SU-DHL-6 (cell line): ENCODE data around the gene CCNI2.
"Not testable (repeated sequence)": the region's sequence is repeated elsewhere in the genome, so short reads cannot be mapped to it uniquely, and the experiment has no call there.

Experiments
- H2AFZ ChIP-seq: fragments of 200-600 bp; sonication (generic); 2 replicates; pipeline ENCODE4 v1.6.1; 2014; ENCODE audit warnings: low read depth, mild to moderate bottlenecking, moderate library complexity, mixed read lengths, antibody characterized with exemption, low read length; ENCODE audit not compliant: severe bottlenecking
- H3F3A ChIP-seq: fragments of 200-600 bp; shearing (Covaris generic); 2 replicates; pipeline ENCODE4 v1.6.0; 2016; ENCODE audit warnings: antibody characterized with exemption, mild to moderate bottlenecking; ENCODE audit not compliant: insufficient read depth
- H3K27ac ChIP-seq: fragments of 200-600 bp; sonication (generic); 2 replicates; pipeline ENCODE4 v1.5.1; 2016; ENCODE audit warnings: low read depth, mild to moderate bottlenecking, low read length, moderate library complexity, mixed read lengths
- H3K27me3 ChIP-seq: fragments of 200-600 bp; sonication (generic), shearing (Covaris generic); 2 replicates; pipeline ENCODE4 v1.6.0; 2014; ENCODE audit warnings: mild to moderate bottlenecking, low read length
- H3K36me3 ChIP-seq: fragments of 200-600 bp; sonication (generic); 2 replicates; pipeline ENCODE4 v1.6.1; 2014; ENCODE audit warnings: mild to moderate bottlenecking, low read length, mixed read lengths
- H3K4me2 ChIP-seq: fragments of 300-600, 200-600 bp; shearing (Covaris generic), sonication (generic); 2 replicates; pipeline ENCODE4 v1.6.0; 2014; ENCODE audit warnings: low read length, low read depth, mild to moderate bottlenecking; ENCODE audit not compliant: poor library complexity, severe bottlenecking
- H3K4me3 ChIP-seq: fragments of 200-600 bp; sonication (generic); 2 replicates; pipeline ENCODE4 v1.5.1; 2014; ENCODE audit warnings: antibody characterized with exemption, low read length, mild to moderate bottlenecking, mixed read lengths; ENCODE audit not compliant: insufficient read depth, poor library complexity, severe bottlenecking
- H3K79me2 ChIP-seq: fragments of 200-600 bp; sonication (generic); 2 replicates; pipeline ENCODE4 v1.6.1; 2014; ENCODE audit warnings: mild to moderate bottlenecking, low read length, moderate library complexity; ENCODE audit not compliant: insufficient read depth
- H3K9ac ChIP-seq: fragments of 200-600 bp; sonication (generic); 2 replicates; pipeline ENCODE4 v1.7.0; 2014; ENCODE audit warnings: mild to moderate bottlenecking, low read length
- H3K9me2 ChIP-seq: fragments of 200-600 bp; sonication (generic); replicated peaks from 2 replicates; pipeline ENCODE4 v1.6.1; 2014; ENCODE audit warnings: low read length; ENCODE audit not compliant: insufficient read depth
- H3K9me3 ChIP-seq: fragments of 200-600 bp; sonication (generic); 2 replicates; pipeline ENCODE4 v1.6.1; 2014; ENCODE audit warnings: low read length, mixed read lengths; ENCODE audit not compliant: insufficient read depth
- H4K20me1 ChIP-seq: fragments of 200-600 bp; sonication (generic); 2 replicates; pipeline ENCODE4 v1.6.1; 2014; ENCODE audit warnings: low read depth, mild to moderate bottlenecking, antibody characterized with exemption, low read length, moderate library complexity, mixed read lengths
- EZH2phosphoT487 ChIP-seq: fragments of 200-600 bp; sonication (generic), shearing (Covaris generic); conservative IDR thresholded peaks from 2 replicates; pipeline ENCODE4 v1.6.1; 2018; ENCODE audit warnings: mild to moderate bottlenecking, antibody characterized with exemption, low read length, moderate library complexity, mixed read lengths
- TF ChIP-seq, protein P1 (sequence below): fragments of 200-600 bp; sonication (generic); IDR thresholded peaks from one replicate; pipeline ENCODE4 v1.5.1; 2017; ENCODE audit warnings: antibody characterized with exemption, mild to moderate bottlenecking, low read length, moderate library complexity; ENCODE audit not compliant: insufficient read depth, poor library complexity, severe bottlenecking

The CCNI2 gene

DNA sequence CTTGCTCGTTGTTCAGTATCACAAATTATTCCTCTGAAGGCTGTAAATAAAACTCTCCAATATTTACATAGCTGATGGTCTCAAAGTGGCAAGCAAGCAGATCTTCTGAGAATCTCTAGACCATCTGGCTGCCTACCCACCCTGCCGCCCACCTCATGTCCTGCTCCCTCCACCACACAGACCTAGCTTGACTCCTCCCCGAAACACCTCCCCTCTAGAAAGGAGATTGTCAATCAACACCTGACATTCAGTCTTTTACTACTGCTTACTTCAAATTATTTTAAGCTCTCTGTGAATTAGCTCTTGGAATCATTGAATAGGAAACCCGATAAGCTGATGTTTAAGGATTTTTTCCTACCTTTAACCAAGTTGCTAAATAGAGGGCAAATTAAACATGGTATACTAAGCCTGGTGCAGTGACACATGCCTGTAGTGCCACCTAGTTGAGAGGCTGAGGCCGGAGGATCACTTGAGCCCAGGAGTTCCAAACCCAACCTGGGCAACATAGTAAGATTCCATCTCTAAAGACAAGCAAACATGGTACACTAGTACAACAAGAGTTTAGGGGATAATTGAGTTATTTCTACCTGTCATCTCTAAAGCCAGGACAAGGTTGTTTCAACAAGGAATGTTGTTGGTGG, 54.9 kb downstream of the CCNI2 start:
- H3K79me2 ChIP-seq = no peaks in the 10 kb centered on the region
- H3K27me3 ChIP-seq = no peaks in the 10 kb centered on the region
- no peaks in the 10 kb centered on the region for H3F3A ChIP-seq
- no peaks in the 10 kb centered on the region for H3K9me3 ChIP-seq
- no peak for TF ChIP-seq EZH2phosphoT487
- TF ChIP-seq, protein P1, sequence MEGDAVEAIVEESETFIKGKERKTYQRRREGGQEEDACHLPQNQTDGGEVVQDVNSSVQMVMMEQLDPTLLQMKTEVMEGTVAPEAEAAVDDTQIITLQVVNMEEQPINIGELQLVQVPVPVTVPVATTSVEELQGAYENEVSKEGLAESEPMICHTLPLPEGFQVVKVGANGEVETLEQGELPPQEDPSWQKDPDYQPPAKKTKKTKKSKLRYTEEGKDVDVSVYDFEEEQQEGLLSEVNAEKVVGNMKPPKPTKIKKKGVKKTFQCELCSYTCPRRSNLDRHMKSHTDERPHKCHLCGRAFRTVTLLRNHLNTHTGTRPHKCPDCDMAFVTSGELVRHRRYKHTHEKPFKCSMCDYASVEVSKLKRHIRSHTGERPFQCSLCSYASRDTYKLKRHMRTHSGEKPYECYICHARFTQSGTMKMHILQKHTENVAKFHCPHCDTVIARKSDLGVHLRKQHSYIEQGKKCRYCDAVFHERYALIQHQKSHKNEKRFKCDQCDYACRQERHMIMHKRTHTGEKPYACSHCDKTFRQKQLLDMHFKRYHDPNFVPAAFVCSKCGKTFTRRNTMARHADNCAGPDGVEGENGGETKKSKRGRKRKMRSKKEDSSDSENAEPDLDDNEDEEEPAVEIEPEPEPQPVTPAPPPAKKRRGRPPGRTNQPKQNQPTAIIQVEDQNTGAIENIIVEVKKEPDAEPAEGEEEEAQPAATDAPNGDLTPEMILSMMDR = no peak
- no peaks in the 10 kb centered on the region for H3K9me2 ChIP-seq
- H4K20me1 ChIP-seq = no peaks in the 10 kb centered on the region
- H3K36me3 ChIP-seq = no peaks in the 10 kb centered on the region
- H2AFZ ChIP-seq = no peak overlapping the region
- no peak overlapping the region for H3K9ac ChIP-seq
- H3K4me2 ChIP-seq = no peak overlapping the region
- H3K4me3 ChIP-seq = no peak overlapping the region
- no peak overlapping the region for H3K27ac ChIP-seq

DNA sequence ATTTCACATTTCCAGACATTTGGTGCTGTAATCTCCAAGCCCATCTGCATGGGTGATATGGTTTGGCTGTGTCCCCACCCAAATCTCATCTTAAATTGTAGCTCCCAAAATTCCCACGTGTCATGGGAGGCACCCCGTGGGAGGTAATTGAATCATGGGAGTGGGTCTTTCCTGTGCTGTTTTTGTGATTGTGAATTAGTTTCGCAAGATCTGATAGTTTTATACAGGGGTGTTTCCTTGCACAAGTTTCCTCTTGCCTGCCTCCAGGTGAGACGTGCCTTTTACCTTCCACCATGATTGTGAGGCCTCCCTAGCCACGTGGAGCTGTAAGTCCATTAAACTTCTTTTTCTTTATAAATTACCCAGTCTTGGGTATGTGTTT, 55.5 kb downstream of the CCNI2 start:
- H3K9ac ChIP-seq, H3K36me3 ChIP-seq, H3K4me3 ChIP-seq, H3K79me2 ChIP-seq, H3K27ac ChIP-seq, H3K27me3 ChIP-seq, H4K20me1 ChIP-seq, H3K9me3 ChIP-seq, H2AFZ ChIP-seq, H3F3A ChIP-seq, H3K9me2 ChIP-seq, H3K4me2 ChIP-seq: not testable (repeated sequence)
